ENCODE data around the gene LRCH4.

The LRCH4 gene

GRCh38 chr7:100585511-100586265 lies at the start of gene LRCH4:
TSS of gene LRCH4 (minus strand) at chr7:100586129. CDS start at chr7:100586100, 29 bp downstream.
- DNase-seq: peak; percentile 23

- peak; percentile 56 for DNase-seq
These were observed 47.2 kb upstream of the LRCH4 start for GRCh38 chr7:100632951-100633717.

GRCh38 chr7:100630066-100630465 lies 44.1 kb upstream of the LRCH4 start:
- DNase-seq: no peak

- no peak for DNase-seq
These were observed 43.3 kb upstream of the LRCH4 start for GRCh38 chr7:100629117-100629716.

- DNase-seq: no peak
These were observed 41.3 kb upstream of the LRCH4 start for GRCh38 chr7:100627238-100627549.

- peak; percentile 70 for DNase-seq
These were observed 40.8 kb upstream of the LRCH4 start for GRCh38 chr7:100626530-100627237.

- DNase-seq: no peak
These were observed 40.1 kb upstream of the LRCH4 start for GRCh38 chr7:100626055-100626454.

- no peak for DNase-seq
These were observed 38.3 kb upstream of the LRCH4 start for GRCh38 chr7:100623951-100624824.

GRCh38 chr7:100621554-100621953 lies 35.6 kb upstream of the LRCH4 start:
- DNase-seq: no peak

GRCh38 chr7:100620804-100621203 lies 34.9 kb upstream of the LRCH4 start:
- DNase-seq: no peak

- no peak for DNase-seq
These were observed 34.3 kb upstream of the LRCH4 start for GRCh38 chr7:100620239-100620638.

GRCh38 chr7:100614308-100614861 lies 28.5 kb upstream of the LRCH4 start:
- DNase-seq: no peak

GRCh38 chr7:100613412-100614175 lies 27.7 kb upstream of the LRCH4 start:
- no peak for DNase-seq

- no peak for DNase-seq
These were observed 26.9 kb upstream of the LRCH4 start for GRCh38 chr7:100612730-100613390.

GRCh38 chr7:100611983-100612729 lies 26.2 kb upstream of the LRCH4 start, which contains the start of gene MOSPD3:
TSS of gene MOSPD3 (plus strand) at chr7:100612540. CDS start at chr7:100612792, 252 bp downstream.
- DNase-seq: peak; percentile 98

GRCh38 chr7:100609958-100610357 lies 24.0 kb upstream of the LRCH4 start:
- no peak for DNase-seq

GRCh38 chr7:100607111-100607510 lies 21.2 kb upstream of the LRCH4 start:
- DNase-seq: no peak

GRCh38 chr7:100606313-100606712 lies 20.4 kb upstream of the LRCH4 start:
- no peak for DNase-seq

Measured in COR-L47 (cell line).